ENCODE data around the gene KIAA1217. TPM values are rescaled to one million over a fixed set of nuclear protein-coding genes. Genes with fewer than 3 reads are reported as not detected.

Gene KIAA1217
- total RNA-seq, 1 experiment from 2014 or later = 171 TPM

- H3K4me1 ChIP-seq = no peaks in the 10 kb centered on the region
- no peak for TF ChIP-seq CTCF (IDR thresholded peaks at IDR 0.05; ENCODE audit: insufficient read depth in 1 of 2, low read depth in 1 of 2, low read length in 1 of 2, severe bottlenecking in 1 of 2, unreplicated experiment in 1 of 2)
- BruUV-seq (replicated peaks) = no TSS peak
- POLR2A ChIA-PET = no interaction called here
- Mint-ChIP-seq H3K27ac (ENCODE audit: unreplicated experiment) (no peak overlapping the region), H3K36me3 (ENCODE audit: insufficient read depth, unreplicated experiment) (no peaks in the 10 kb centered on the region), H3K27me3 (ENCODE audit: insufficient read depth, unreplicated experiment) (peaks cover 16% of the 10 kb centered on the region), H3K4me3 (ENCODE audit: unreplicated experiment) (no peak overlapping the region), H3K9me3 (ENCODE audit: unreplicated experiment) (peaks cover 9% of the 10 kb centered on the region), H3K4me1 (ENCODE audit: low read depth, unreplicated experiment) (no peaks in the 10 kb centered on the region)
- CTCF ChIA-PET = no interaction called here
- intact Hi-C loops (cut with micrococcal nuclease; ENCODE audit: unreplicated experiment) = no loop called here
- peaks cover 9% of the 10 kb centered on the region for H3K9me3 ChIP-seq
- H3K36me3 ChIP-seq (ENCODE audit: control insufficient read depth, insufficient read depth, low read length) = no peaks in the 10 kb centered on the region
- no peaks in the 10 kb centered on the region for H3K27me3 ChIP-seq (replicated peaks; ENCODE audit: control insufficient read depth, insufficient read depth, low read length)
- DNase-seq = no peak
- H3K4me3 ChIP-seq (ENCODE audit: low read depth, low read length) = no peak overlapping the region
These were observed 28.0 kb upstream of the KIAA1217 start for GRCh38 chr10:24180891-24181290.

GRCh38 chr10:24184455-24184854, 24.5 kb upstream of the KIAA1217 start:
- BruUV-seq (replicated peaks) = no TSS peak
- Mint-ChIP-seq H3K36me3 (ENCODE audit: insufficient read depth, unreplicated experiment) (no peaks in the 10 kb centered on the region), H3K27me3 (ENCODE audit: insufficient read depth, unreplicated experiment) (peaks cover 21% of the 10 kb centered on the region), H3K4me3 (ENCODE audit: unreplicated experiment) (no peak overlapping the region), H3K27ac (ENCODE audit: unreplicated experiment) (no peak overlapping the region), H3K9me3 (ENCODE audit: unreplicated experiment) (peaks cover 9% of the 10 kb centered on the region), H3K4me1 (ENCODE audit: low read depth, unreplicated experiment) (no peaks in the 10 kb centered on the region)
- Histone ChIP-seq H3K9me3 (0 out of 2 replicates have a peak, but pooled peaks cover under 1% of the 10 kb centered on the region), H3K27me3 (replicated peaks; ENCODE audit: control insufficient read depth, insufficient read depth, low read length) (no peaks in the 10 kb centered on the region), H3K36me3 (ENCODE audit: control insufficient read depth, insufficient read depth, low read length) (no peaks in the 10 kb centered on the region), H3K4me1 (no peaks in the 10 kb centered on the region), H3K4me3 (ENCODE audit: low read depth, low read length) (no peak overlapping the region)
- no peak for TF ChIP-seq CTCF (IDR thresholded peaks at IDR 0.05; ENCODE audit: insufficient read depth in 1 of 2, low read depth in 1 of 2, low read length in 1 of 2, severe bottlenecking in 1 of 2, unreplicated experiment in 1 of 2)
- ChIA-PET POLR2A (no interaction called here), CTCF (no interaction called here)
- DNase-seq = no peak
- intact Hi-C loops (cut with micrococcal nuclease; ENCODE audit: unreplicated experiment) = no loop called here

- no peak overlapping the region for H3K27ac Mint-ChIP-seq (ENCODE audit: unreplicated experiment)
- ChIA-PET POLR2A (no interaction called here), CTCF (interaction anchor here (0.6 kb wide), 1 partner anchor 309 kb away, joined by 3 read pairs; no protein-coding TSS in a partner anchor)
- Histone ChIP-seq H3K4me1 (peaks cover 7% of the 10 kb centered on the region), H3K9me3 (no peaks in the 10 kb centered on the region), H3K27me3 (replicated peaks; ENCODE audit: control insufficient read depth, insufficient read depth, low read length) (no peaks in the 10 kb centered on the region), H3K4me3 (ENCODE audit: low read depth, low read length) (no peak overlapping the region), H3K36me3 (ENCODE audit: control insufficient read depth, insufficient read depth, low read length) (no peaks in the 10 kb centered on the region)
- H3K4me3 Mint-ChIP-seq (ENCODE audit: unreplicated experiment) = no peak overlapping the region
- no peak for TF ChIP-seq CTCF (IDR thresholded peaks at IDR 0.05; ENCODE audit: insufficient read depth in 1 of 2, low read depth in 1 of 2, low read length in 1 of 2, severe bottlenecking in 1 of 2, unreplicated experiment in 1 of 2)
- H3K36me3 Mint-ChIP-seq (ENCODE audit: insufficient read depth, unreplicated experiment) = no peaks in the 10 kb centered on the region
- no peaks in the 10 kb centered on the region for H3K9me3 Mint-ChIP-seq (ENCODE audit: unreplicated experiment)
- no peaks in the 10 kb centered on the region for H3K27me3 Mint-ChIP-seq (ENCODE audit: insufficient read depth, unreplicated experiment)
- no peaks in the 10 kb centered on the region for H3K4me1 Mint-ChIP-seq (ENCODE audit: low read depth, unreplicated experiment)
- intact Hi-C loops (cut with micrococcal nuclease; ENCODE audit: unreplicated experiment) = no loop called here
- BruUV-seq (replicated peaks) = no TSS peak
- DNase-seq = no peak
These were observed 15.6 kb upstream of the KIAA1217 start for GRCh38 chr10:24193330-24193729.

Measured in Caco-2 (cell line).